CMK (cell line): ENCODE measurements around the gene MAVS.

ENCODE experiments used
- DNase-seq: peaks from one replicate; pipeline ENCODE4 v3.0.0-alpha.2; 2010; ENCODE audit warnings: low read depth

The MAVS gene

DNA sequence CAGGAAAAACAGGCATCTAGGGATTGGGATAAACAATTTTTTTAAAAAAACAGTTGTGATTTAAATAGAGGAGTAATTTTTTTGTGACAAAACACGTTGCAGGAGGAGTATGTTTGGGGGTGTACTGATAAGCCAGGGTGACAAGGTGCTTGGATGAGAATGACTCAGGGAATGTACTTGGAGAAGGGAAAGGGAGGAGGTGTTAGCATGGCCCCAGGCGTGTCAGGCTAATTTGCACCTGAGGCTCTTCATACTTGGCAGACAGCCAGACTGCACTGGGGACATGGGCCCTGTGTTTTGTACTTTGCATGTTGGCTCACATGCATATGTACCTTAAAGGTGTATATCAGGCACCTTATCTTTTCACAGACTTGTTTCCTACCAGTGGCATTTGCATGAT is 65.3 kb downstream of the MAVS start:
- DNase-seq: no peak

DNA sequence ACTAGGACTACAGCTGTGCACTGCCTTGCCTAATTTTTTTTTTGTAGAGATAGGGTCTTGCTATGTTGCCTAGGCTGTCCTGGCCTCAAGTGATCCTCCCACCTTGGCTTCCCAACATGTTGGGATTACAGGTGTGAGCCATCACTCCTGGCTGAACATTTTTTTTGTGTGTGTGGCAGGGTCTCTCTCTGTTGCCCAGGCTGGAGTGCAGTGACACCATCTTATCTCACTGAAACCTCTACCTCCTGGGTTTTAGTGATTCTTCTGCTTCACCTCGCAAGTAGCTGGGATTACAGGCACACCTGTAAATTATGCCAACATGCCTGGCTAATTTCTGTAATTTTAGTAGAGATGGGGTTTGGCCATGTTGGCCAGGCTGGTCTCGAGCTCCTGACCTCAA is 67.8 kb downstream of the MAVS start:
- no peak for DNase-seq

DNA sequence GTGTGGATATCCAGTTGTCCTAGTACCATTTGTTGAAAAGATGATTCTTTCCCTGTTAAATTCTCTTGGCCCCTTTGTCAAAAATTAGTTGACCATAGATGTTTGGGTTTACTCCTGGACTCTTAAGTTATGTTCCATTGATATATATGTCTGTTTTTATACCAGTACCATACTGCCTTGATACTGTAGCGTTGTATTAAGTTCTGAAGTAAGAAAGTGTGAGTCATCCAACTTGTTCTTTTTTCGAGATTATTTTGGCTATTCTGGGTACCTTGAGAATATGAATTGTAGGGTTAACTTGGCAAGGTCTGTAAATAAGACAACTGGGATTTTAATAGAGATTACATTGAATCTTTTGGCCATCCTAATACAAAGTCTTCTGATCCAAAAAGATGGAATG is 69.1 kb downstream of the MAVS start:
- DNase-seq: no peak

DNA sequence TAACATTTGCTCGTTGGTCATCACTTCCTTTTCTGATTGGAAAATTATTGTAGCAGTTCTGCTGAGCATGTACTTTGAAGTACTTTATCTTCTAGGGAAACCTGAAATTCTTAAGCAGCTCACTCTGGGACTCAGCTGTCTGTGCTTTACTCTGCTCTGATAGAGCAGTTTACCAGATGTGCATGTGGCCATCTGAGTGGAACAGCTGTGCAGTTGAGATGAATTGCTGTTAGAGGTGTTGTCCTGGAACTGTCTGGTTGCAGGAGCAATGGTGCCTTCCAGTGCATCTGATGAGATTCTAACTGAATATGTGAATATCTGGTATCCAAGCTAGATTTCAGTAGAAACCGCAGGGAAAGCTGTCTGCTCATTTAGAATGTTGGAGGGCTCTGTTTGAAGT is 69.7 kb downstream of the MAVS start:
- no peak for DNase-seq

DNA sequence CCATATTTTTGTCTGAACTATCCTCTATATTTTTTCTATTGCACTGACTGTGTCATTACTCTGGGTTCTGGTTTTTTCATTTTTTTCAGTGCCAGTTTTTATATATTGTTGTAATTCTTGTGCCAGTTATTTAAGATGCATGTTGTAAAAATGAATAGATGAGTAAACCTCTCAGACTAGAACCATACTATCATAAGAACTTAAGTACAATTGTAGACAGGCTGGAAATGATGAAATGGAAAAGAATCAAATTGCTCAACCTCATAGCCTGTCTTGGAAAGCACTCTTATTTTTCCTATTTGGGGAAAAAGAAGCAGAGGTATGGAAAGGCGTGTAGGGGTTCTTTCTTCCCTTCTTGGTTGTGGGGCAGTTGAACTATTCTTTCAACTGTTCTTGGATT is 72.7 kb downstream of the MAVS start:
- DNase-seq: no peak

DNA sequence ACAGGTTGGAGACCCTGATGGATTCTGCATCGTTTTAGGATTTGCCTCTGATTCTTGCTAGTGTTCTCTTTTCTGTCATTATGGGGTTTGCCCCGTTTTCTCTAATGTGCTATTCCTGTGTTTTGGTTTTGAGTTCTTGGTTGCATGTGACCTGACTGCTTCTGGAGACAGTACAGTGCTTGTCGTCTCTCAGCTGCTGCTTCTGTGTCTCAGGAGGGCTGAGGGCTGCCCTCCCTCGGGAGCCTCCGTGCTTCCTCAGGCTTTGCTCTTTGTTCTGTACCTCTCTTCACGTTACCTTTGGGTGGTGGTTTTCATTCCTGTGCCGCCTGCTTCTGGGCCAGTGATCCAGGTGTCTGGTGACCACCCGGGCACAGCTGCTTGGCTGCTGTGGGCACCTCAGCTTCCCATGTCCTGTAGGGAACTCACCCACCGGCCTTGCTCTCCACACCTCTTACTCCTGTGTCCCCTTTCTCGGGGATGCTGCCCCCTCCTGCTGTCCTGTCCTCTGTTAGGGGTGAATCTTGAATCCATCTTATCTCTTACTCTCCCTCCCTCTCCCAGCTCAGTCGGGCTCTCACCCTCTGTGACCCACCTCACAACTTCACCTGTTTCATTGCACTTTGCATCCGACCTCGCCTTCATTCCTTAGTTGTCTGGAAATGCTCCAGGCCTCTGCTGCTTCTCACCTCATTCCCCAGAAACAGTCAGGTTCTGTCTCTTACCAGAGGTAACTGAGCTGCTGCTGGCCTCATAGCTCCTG is 75.8 kb downstream of the MAVS start:
- DNase-seq: no peak

DNA sequence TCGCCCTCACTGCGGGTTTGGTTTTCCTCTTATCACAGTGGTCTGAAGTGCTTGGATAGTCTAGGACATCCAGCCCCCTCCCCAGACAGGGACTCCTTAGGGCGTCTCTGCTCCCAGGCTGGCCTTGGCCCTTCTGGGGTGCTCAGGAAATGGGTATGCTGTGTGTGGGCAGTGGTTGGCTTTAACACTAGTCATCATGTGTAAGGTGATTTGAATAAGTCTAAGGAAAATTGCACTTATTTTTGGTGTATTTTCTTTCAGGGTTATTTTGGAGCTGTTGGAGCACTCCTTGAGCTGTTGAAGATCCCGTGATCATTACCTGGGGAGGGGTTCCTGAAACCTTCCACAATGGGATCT is 76.3 kb downstream of the MAVS start:
- no peak for DNase-seq

DNA sequence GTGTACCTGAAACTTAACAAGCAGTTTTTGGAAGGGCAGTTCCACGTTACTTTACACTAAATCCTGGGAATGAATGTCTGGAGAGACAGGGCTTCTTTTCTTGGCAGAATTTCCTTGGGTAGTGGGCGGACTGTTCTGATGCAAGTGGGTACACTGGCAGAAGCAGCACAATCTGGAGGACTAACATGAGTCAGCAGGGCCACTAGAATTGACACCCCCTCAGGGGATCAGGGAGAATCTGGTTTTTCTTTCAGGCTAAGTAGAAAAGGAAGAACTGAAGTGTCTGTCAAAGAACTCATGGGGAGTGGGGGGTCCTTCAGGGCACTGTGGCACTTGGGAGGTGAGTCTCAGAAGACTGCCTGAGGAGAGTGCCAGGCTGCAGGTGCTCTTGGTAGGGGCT is 77.2 kb downstream of the MAVS start:
- DNase-seq: no peak

DNA sequence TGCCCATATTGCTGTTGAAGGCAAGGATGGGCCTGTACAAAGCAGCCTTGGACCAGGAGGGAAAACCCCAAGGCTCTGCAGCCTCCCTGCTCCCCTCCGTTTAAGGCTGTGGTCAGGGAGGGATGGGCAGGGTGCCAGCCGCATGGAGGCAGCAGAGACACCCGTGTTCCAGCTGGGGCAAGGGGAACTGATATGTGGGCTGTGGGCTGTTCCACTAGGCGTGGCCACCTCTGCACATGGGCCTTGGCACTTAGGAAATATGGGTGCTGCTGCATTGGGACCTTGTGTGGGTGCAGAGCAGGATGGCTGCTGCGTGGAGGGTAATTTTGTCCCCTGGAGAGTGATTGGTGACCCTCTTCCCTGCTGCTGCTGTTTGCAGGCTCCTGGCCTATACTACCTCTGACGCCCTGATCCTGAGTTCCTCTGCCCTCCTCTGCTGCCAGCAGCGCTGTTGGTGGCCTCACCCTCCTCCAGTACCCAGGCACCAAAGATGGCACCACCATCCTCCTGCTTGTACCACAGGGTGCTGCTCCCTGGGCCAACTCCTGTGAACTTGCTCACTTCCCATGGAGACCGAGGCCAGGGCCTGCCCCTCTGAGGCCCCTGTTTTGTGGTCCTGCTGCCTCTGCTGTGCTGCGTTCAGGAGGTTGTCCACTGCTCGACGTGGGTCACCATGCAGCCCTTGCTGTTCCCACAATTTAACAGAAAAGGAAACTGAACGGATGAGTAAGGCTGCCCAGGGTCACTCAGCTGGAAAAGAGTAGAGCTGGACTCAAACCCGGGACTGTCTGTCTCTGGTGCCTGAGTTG is 77.9 kb downstream of the MAVS start:
- DNase-seq: no peak

DNA sequence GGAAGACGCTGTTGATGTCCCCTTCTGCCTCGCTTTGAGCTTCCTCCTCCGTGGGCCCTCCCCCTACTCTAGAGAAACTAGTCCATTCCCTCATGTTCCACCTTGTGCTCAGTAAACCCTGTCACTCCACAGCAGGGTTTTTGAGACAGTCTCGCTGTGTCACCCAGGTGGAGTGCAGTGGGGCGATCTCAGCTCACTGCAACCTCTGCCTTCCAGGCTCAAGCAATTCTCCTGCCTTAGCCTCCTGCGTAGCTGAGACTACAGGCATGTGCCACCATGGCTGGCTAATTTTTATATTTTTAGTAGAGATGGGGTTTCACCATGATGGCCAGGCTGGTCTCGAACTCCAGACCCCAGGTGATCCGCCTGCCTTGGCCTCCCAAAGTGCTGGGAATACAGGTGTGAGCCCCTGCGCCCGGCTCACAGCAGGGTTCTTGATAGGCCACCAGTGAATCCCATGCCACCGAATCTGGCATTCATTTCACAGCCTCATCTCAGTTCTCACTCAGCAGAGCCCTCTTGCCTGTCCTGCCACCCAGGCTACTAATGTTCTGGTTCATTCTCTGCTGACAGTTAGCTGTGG is 78.6 kb downstream of the MAVS start:
- no peak for DNase-seq
